GM19328 (cell line): ENCODE data around the gene KCTD16.

Experiments
- ATAC-seq: cut with Tn5 transposase; IDR thresholded peaks from one replicate; pipeline ENCODE4 v1.9.1; 2021; ENCODE audit warnings: mild to moderate bottlenecking, moderate library complexity; ENCODE audit not compliant: unreplicated experiment

The KCTD16 gene

GRCh38 chr5:144393641-144394435 lies 223.2 kb downstream of the KCTD16 start:
- no peak for ATAC-seq

DNA sequence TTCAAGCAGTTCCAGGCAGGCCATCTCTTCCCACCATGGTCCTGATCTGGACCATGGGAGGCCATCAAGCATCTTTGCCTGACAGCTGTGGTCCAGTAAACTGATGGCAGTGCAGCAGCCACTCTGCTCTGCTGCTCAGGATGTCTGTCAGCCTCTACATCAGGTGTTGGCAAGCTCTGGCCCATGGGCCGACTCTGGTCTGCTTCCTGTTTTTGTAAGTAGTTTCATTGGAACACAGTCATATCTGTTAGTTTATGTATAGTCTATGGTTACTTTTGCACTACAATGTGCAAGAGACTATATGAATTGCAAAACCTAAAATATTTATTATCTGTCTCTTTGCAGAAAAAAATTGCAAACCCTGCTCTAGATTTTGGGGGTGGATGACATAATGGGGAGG lies 225.0 kb downstream of the KCTD16 start:
- no peak for ATAC-seq

DNA sequence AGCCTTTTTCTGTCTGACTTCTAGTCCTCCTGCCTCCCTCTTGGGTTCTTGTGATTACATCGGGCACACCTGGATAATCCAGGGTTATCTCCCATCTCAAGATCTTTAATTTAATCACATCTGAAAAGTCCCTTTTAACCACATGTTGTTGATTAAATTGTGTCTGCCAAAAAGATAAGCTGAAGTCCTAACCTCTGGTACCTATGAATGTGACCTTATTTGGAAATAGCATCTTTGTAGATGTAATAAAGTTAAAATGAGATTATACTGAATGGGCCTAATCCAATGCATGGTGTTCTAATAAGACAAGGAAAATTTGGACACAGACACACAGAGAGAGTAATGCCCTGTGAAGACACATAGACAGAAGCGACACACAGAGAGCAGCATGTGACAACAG lies 232.4 kb downstream of the KCTD16 start:
- ATAC-seq: no peak

- ATAC-seq: no peak
These were observed 233.2 kb downstream of the KCTD16 start for GRCh38 chr5:144403817-144404420.

- no peak for ATAC-seq
These were observed 234.0 kb downstream of the KCTD16 start for GRCh38 chr5:144404672-144405071.

DNA sequence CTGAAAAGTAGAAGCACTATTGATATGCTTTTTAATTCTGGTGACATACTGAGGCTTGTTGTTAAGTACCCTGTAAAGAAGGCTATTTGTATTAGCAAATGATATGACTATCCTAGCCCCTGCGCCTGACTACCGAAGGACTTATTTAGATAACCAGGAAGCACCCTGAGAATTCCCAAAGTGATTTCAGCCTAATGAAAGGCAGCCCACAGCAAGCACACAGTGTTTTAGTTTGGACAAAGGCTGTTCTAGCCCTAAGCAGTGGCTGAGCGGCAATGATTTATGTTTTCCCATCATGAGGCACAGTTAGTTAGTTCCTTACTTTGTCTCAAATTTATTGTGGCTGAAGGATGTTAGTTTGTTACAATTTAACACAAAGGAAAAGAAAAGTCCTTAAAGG lies 235.3 kb downstream of the KCTD16 start:
- no peak for ATAC-seq

GRCh38 chr5:144406442-144406841 lies 235.8 kb downstream of the KCTD16 start:
- no peak for ATAC-seq

DNA sequence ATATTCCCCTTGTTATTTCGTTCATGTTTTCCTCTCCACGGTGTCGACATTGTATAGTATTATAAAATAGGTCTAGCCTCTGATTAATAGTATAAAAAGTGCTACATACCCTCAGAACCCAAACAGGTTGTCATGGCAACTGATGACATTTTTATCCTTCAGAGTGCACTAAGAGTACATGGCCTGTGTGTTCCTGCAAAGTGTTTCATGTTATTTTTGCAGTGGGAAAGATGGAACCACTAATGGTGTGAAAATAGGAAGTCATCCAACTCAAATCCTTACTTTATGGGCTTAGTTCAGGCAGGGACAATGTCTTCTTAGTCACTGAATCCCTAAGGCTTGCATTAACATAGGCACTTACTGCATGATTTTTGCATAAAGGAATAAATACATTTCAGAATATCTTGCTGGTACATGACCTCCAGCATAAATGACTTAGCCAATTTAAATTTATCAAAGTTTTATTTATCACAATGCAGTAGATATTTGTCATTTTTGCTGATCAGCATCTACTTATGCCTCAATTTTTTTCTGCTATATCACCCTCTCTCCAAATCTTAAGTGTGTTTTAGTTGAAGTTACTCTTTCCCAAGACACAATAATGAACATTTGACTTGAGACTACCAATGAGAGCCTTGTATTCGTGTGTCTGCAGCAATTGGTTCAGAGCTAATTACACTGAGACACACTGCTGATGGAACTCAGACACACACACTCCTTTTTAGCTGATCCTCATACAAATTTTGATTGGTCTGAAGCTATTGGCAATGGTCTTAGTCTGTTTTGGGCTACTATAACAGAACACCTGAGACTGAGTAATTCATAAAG lies 243.7 kb downstream of the KCTD16 start:
- ATAC-seq: no peak

DNA sequence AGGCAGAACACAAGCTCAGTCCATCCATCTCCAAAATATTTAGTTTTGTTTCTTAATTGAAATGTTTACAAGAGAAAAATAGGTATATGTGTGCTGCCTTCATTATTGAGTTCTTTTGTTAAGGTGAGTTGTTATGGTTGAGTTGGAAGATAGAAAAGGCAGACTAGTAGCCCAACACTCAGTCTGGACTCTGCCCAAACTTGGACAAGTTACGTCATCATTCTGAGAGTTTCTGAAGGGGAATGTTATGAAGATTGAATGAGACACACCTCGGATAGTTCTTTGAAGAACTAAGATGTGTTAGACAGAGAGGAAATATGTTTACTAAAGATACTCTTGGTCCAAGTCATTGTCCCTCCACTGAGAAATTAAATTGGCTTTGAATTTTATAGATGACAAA lies 245.5 kb downstream of the KCTD16 start:
- no peak for ATAC-seq

- ATAC-seq: no peak
These were observed 248.0 kb downstream of the KCTD16 start for GRCh38 chr5:144418719-144419118.

DNA sequence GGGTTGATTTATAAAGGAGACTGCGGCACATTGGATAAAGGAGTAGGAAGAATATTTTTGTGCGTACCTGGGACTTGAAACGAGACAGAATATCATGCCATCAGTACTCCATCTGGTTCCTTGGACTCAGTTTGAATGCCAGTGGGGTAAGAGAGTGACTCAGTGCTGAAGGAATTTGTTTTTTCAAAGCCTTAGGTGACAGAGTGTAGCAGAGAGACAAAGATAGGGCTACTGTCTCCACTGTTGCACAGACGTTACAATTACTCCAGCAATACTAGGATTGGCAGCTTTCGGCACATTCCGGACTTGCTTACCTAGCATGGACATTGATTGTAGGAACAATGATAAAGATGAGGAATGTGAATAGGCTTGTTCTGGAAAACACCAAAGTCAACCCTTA lies 250.7 kb downstream of the KCTD16 start:
- ATAC-seq: no peak

GRCh38 chr5:144422018-144422727 lies 251.5 kb downstream of the KCTD16 start:
- ATAC-seq: no peak

GRCh38 chr5:144427866-144428265 lies 257.2 kb downstream of the KCTD16 start:
- ATAC-seq: no peak

- ATAC-seq: no peak
These were observed 257.7 kb downstream of the KCTD16 start for GRCh38 chr5:144428326-144428725.

DNA sequence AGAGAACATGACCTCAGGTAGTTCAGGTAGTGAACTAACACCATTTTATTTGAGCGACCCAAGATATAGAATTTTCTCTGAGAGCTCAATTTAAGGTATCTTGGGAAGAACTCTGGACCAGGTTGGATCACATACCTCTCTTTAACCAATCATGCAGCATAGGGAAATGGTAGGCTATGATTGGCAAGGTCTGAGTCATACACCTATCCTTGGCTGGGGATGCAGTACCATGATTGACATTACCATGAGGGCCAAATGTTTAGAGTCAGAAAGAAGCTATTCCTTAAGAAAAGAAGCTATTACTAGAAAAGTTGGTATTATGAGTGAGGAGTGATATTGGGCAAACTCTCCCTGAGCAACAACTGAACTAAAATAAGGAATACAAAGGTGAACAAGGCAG lies 258.7 kb downstream of the KCTD16 start:
- no peak for ATAC-seq

GRCh38 chr5:144429905-144430304 lies 259.2 kb downstream of the KCTD16 start:
- no peak for ATAC-seq

GRCh38 chr5:144433140-144433822 lies 262.6 kb downstream of the KCTD16 start:
- no peak for ATAC-seq

GRCh38 chr5:144433893-144434292 lies 263.2 kb downstream of the KCTD16 start:
- ATAC-seq: no peak

GRCh38 chr5:144436007-144436406 lies 265.3 kb downstream of the KCTD16 start:
- no peak for ATAC-seq

- ATAC-seq: no peak
These were observed 267.6 kb downstream of the KCTD16 start for GRCh38 chr5:144438237-144438636.

DNA sequence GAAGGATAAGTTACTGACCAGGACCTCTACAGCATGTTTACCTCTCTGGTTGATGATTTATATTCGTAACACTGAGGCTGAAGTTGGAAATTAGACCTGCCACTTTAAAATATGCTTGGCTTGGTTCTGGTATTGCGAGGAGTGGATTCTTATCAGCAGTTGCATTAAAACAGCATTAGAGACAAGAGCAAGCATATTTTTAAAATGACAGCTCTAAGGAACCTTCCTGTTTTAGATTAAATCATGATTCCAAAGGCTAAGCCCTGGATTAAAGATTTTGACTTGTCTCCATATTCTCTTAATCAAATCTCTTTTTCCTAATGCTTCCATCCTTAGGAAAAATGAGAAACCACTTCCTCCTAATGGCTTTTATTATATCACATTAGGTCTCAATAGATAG lies 277.8 kb downstream of the KCTD16 start:
- no peak for ATAC-seq
